Femur (tissue), 1 donor: ENCODE measurements around the gene UHRF1.
A peak's percentile ranks its signal among the peaks of the same experiment; 100 is the strongest.
"Not testable (repeated sequence)": the region's sequence is repeated elsewhere in the genome, so short reads cannot be mapped to it uniquely, and the experiment has no call there.

Source experiments
- DNase-seq: peaks from one replicate; pipeline ENCODE4 v3.0.0-alpha.2; 2017

The UHRF1 gene

GRCh38 chr19:4909156-4909896 lies at the start of gene UHRF1:
UHRF1 (plus strand) TSS chr19:4909501; CDS start chr19:4910886, 1,385 bp downstream.
- DNase-seq = peak; percentile 61

GRCh38 chr19:4859697-4860096 lies 49.6 kb upstream of the UHRF1 start:
- no peak for DNase-seq

GRCh38 chr19:4861147-4861546 lies 48.2 kb upstream of the UHRF1 start:
- no peak for DNase-seq

- peak; percentile 79 for DNase-seq
These were observed 42.5 kb upstream of the UHRF1 start for GRCh38 chr19:4866595-4867424.

- DNase-seq = peak; percentile 98
These were observed 41.6 kb upstream of the UHRF1 start, which contains the start of gene PLIN3 for GRCh38 chr19:4867534-4868285. PLIN3 (minus strand) TSS chr19:4867667; CDS start chr19:4861394, 6,273 bp downstream.

- no peak for DNase-seq
These were observed 40.9 kb upstream of the UHRF1 start for GRCh38 chr19:4868286-4868834.

GRCh38 chr19:4870025-4870700 lies 39.1 kb upstream of the UHRF1 start:
- DNase-seq = peak; percentile 49

GRCh38 chr19:4871711-4872110 lies 37.6 kb upstream of the UHRF1 start:
- no peak for DNase-seq

GRCh38 chr19:4873930-4874329 lies 35.4 kb upstream of the UHRF1 start:
- no peak for DNase-seq

GRCh38 chr19:4877753-4878490 lies 31.4 kb upstream of the UHRF1 start:
- peak; percentile 71 for DNase-seq

- peak; percentile 76 for DNase-seq
These were observed 30.8 kb upstream of the UHRF1 start for GRCh38 chr19:4878491-4878968.

- DNase-seq = no peak
These were observed 30.3 kb upstream of the UHRF1 start for GRCh38 chr19:4879041-4879440.

GRCh38 chr19:4882874-4883273 lies 26.4 kb upstream of the UHRF1 start:
- DNase-seq = not testable (repeated sequence)

- DNase-seq = not testable (repeated sequence)
These were observed 24.3 kb upstream of the UHRF1 start for GRCh38 chr19:4884993-4885392.

GRCh38 chr19:4887803-4888202 lies 21.5 kb upstream of the UHRF1 start:
- not testable (repeated sequence) for DNase-seq

- DNase-seq = no peak
These were observed 20.1 kb upstream of the UHRF1 start for GRCh38 chr19:4889034-4889815.

GRCh38 chr19:4891066-4891465 lies 18.2 kb upstream of the UHRF1 start:
- no peak for DNase-seq

- DNase-seq = not testable (repeated sequence)
These were observed 16.3 kb upstream of the UHRF1 start for GRCh38 chr19:4892962-4893361.

- DNase-seq = no peak
These were observed 12.9 kb upstream of the UHRF1 start for GRCh38 chr19:4896372-4896771.

GRCh38 chr19:4897146-4897545 lies 12.2 kb upstream of the UHRF1 start:
- DNase-seq = peak; percentile 50
